ENCODE data around the gene BEGAIN.

GRCh38 chr14:100636559-100636958 lies 49.3 kb upstream of the BEGAIN start:
- TF ChIP-seq CTCF (IDR thresholded peaks at IDR 0.05) (no peak), EP300 (IDR thresholded peaks at IDR 0.05; ENCODE audit: low read depth) (no peak)
